ENCODE measurements around the gene PDZD2.
"Not testable (repeated sequence)": the region's sequence is repeated elsewhere in the genome, so short reads cannot be mapped to it uniquely, and the experiment has no call there.

The PDZD2 gene

GRCh38 chr5:31776294-31776693, 137.4 kb downstream of the PDZD2 start:
- DNase-seq, result not testable (repeated sequence)

DNA sequence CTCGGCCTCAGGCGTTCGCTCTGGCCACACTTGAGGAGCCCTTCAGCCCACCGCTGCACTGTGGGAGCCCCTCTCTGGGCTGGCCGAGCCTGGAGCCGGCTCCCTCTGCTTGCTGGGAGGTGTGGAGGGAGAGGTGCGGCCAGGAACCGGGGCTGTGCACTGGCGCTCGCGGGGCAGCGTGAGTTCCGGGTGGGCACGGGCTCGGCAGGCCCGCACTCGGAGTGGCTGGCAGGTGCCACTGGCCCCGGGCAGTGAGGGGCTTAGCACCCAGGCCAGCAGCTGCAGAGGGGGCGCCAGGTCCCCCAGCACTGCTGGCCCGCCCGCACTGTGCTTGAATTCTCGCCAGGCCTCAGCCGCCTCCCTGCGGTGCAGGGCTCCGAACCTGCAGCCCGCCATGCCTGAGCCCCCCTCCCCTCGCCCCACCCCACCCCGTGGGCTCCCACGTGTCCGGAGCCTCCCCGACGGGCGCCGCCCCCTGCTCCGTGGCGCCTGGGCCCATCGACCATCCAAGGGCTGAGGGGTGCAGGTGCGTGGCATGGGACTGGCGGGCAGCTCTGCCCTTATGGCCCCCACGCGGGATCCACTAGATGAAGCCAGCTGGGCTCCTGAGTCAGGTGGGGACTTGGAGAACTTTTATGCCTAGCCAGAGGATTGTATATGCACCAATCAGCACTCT, 138.2 kb downstream of the PDZD2 start:
- DNase-seq, result no peak

- DNase-seq, result no peak
Observed at GRCh38 chr5:31781772-31782171, 142.8 kb downstream of the PDZD2 start.

GRCh38 chr5:31783086-31783645, 144.2 kb downstream of the PDZD2 start:
- DNase-seq, result no peak

- no peak for DNase-seq
Observed at GRCh38 chr5:31783731-31784130, 144.8 kb downstream of the PDZD2 start.

DNA sequence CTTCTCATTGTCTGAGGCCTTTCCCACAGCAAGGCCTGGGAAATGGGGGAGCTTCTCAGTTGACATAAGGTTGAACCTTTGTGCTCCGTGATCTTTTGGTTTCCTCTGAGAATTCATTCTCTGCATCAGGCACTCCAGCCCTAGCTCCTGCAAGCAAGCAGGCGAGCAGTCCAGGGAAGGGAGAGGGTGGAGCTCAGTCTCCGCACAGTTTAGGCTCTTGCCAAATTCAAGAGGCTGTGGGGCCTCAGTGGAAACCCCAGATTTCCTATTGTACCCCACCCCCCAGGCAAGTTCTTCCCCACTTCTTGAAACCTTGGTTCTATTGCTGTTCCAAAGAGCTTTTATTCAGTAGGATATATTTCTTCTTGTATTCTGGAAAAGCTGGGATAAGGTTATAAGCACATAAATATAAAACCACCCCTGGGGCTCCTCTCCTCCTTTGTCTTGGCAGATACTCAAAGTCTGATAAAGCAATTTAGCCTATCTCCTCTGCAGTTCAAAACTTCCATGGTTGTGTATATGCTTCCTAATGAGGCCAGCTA, 147.2 kb downstream of the PDZD2 start:
- DNase-seq, result no peak

DNA sequence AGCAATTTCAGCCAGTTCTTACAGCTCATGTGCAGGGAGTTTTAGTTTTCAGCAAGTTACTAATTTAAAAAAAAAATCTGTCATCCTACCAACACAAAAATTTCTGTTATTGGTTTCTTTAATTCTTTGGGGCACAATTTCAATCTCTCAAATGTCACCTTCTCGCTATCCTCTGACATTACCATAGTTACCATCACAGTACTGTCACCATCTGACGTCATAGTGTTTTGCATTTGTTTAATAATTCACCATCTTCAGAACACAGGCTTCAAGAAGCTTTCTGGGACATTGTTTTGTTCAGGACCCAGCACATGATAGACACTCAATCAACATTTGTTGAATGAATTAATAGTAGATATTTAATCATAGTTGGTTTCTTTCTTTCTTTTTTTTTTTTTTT, 155.1 kb downstream of the PDZD2 start:
- DNase-seq, result no peak

- no peak for DNase-seq
Observed at GRCh38 chr5:31798168-31798567, 159.2 kb downstream of the PDZD2 start.

GRCh38 chr5:31800351-31800750, 161.4 kb downstream of the PDZD2 start:
- DNase-seq, result no peak

DNA sequence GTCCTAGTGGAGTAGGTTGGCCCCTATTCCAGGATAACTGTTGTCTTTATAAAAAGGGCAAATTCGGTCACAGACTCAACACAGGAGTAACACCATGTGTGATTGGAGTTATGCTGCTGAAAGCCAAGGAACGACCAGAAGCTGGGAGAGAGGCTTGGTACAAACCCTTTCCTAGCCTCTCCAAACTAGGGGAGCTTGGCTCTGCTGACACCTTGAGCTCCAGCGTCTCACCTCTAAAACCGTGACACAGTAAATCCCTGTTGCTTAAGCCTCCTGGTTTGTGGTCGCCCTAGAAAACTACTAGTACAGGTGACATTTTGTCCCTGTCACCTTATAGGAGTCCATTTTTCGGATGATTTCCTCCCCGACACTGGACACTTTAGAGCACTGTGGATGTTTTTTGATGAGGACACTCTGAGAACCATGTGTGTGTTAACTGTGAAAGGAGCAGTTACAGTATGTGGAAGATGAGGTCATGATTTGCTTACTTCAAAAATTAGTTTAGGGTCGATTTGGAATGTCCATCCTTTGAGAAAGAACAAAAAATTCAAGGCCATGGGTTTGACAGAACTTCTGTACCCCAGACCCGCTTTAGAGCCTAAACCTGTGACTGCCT, 167.0 kb downstream of the PDZD2 start:
- no peak for DNase-seq

DNA sequence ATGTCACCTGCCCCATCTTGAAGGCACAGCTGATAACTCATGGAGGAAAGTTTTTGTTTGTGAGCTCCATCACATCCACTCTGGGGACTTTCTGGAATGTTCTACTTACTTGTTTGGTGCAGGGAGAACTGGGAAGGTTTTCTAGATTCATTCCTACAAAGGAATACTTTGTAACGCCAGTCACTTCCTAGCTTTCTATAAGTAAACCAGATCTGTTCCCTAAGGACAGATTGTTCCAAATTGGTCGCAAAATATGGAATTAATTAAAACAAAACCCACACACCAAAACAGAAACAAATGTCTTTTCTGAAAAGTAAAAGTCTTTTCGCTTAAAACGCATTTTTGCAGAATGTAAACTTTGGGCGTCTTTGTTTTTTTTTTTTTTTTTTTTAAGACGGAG, 167.6 kb downstream of the PDZD2 start:
- DNase-seq, result no peak

GRCh38 chr5:31807789-31808540, 169.0 kb downstream of the PDZD2 start:
- no peak for DNase-seq

- DNase-seq, result peak; percentile 73
Observed at GRCh38 chr5:31809050-31809870, 170.3 kb downstream of the PDZD2 start.

DNA sequence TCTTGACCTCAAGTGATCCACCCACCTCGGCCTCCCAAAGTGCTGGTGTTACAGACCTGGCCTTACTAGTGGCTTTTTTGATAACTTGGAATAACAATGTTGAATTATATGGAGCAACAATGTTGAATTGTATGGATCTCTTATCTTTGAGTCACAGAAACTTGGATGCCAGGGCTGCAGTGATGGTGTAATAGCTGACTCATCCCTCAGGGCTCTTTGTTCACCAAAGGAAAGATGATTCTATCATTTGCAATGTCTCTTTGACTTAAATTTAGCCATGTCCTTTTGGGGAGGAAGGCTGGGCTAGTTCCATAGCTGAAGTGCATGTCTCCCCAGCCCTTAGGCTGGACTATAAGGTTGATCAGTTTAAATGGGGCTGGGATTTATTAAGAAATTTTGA, 172.3 kb downstream of the PDZD2 start:
- DNase-seq, result no peak

GRCh38 chr5:31815376-31815775, 176.4 kb downstream of the PDZD2 start:
- no peak for DNase-seq

DNA sequence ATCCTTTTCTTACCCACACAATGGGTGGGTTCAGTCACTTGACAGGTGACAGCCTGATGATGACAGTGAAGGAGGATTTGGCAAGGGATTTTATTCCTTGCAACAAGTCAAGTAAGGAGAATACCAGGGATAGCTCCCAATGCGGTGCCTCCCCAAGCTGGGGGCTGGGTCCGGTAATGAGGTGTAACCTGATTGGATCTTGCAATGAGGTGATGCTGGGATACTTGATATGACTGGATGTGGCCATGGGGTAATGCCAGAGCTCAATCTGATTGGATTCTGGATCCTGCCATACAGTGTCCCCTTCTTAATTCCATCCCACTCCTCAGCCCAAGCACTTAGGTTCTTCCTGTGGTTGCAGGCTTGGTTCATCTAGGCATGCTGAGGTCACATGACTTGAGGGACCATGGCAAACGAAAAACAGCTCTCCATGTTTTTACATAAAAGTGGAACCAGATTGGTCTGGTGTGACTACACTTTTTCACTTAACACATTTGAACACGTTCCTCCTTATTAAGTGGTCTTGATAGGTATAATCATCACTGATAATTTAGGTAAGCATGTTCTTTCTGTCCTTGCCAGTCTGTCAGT, 181.1 kb downstream of the PDZD2 start:
- no peak for DNase-seq

DNA sequence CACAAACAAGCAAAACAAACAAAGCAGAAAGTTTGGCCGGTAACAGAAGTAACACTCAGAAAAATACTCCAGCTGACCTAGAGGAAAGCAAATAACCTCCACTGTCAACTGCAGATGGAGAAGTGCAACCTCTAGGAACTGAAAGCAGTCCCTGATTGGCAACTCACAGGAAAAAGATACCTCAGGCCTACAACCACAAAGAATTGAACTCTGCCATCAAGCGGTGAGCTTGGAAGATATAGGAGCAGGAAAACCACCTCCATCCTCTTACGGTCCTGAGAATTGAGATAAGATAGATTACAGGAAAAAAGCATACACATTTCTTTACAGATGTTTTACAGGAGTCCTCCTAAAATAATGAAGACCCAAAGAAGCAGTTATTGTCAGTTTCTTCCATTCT, 184.5 kb downstream of the PDZD2 start:
- DNase-seq, result no peak

DNA sequence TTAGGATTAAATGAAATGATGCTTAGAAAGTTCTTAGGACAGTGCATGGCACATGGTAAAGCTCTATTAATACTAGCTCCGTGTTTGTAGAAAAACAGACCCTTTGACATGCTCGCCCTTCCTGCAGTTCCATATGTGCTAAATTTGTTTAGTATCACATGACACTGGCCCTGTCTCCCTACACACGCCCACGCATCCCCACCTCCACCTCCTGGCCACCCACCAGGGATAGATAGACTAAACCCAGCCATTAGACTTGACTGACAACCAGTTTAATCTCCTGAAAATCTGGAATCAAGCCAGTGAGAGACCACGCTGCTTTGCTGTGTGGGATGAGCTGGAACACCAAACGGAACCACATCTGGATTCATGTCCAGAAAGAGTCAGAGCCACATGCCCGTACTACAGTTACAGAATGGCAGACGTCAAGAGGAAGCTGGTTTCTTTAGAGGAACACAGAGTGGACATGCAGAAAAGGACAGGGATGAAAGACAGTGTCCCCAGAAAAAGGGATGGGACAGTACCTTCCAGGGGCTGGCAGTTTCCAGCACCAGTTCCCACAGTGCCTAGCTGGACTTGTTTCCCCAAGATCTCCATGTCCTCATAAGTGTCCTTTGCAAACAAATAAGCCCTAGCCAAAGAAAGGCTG, 186.1 kb downstream of the PDZD2 start:
- DNase-seq, result no peak

GRCh38 chr5:31825518-31826068, 186.7 kb downstream of the PDZD2 start:
- peak; percentile 83 for DNase-seq

- no peak for DNase-seq
Observed at GRCh38 chr5:31827867-31828266, 188.9 kb downstream of the PDZD2 start.

DNA sequence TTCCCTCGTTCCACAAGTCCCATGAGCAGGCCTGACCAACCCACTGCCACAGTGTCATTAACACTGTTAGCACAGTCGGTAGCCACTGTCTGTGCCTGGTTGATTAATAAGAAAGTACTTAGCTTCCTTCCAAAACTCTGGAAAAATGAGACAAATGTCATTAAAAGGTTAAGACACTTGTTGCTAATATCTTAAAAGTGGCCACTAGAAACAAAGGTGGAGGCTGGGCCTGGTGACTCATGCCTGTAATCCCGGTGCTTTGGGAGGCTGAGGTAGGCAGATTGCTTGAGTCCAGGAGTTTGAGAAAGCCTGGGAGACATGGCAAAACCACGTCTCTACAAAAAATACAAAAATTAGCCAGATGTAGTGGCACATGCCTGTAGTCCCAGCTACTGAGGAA, 194.0 kb downstream of the PDZD2 start:
- DNase-seq, result no peak

All from NCI-H748 treated with DMSO at 0.1 percent for 48 hours (cell line).